GM10266 (cell line): ENCODE results near the gene FGF6.
"Not testable (repeated sequence)": the region's sequence is repeated elsewhere in the genome, so short reads cannot be mapped to it uniquely, and the experiment has no call there.

Source experiments
- DNase-seq: peaks from one replicate; pipeline ENCODE4 v3.0.0; 2012; ENCODE audit errors: extremely low spot score
- CTCF ChIP-seq: IDR thresholded peaks from 2 replicates; pipeline ENCODE4 v1.5.1; 2012; ENCODE audit warnings: mild to moderate bottlenecking, low read depth; ENCODE audit not compliant: control insufficient read depth, insufficient read depth; ENCODE audit errors: missing control alignments

FGF6 gene

GRCh38 chr12:4407136-4407535 is 38.5 kb downstream of the FGF6 start:
- DNase-seq, result no peak
- TF ChIP-seq CTCF, result no peak

GRCh38 chr12:4404877-4405637 is 40.6 kb downstream of the FGF6 start:
- not testable (repeated sequence) for DNase-seq

GRCh38 chr12:4402996-4403395 is 42.6 kb downstream of the FGF6 start:
- DNase-seq, result no peak
- no peak for TF ChIP-seq CTCF

- no peak for DNase-seq
- TF ChIP-seq CTCF, result no peak
Measured at GRCh38 chr12:4401117-4401516, 44.5 kb downstream of the FGF6 start.

GRCh38 chr12:4395818-4396217 is 49.8 kb downstream of the FGF6 start:
- DNase-seq, result no peak
- no peak for TF ChIP-seq CTCF

- DNase-seq, result no peak
- no peak for TF ChIP-seq CTCF
Measured at GRCh38 chr12:4393211-4393610, 52.4 kb downstream of the FGF6 start.

- no peak for TF ChIP-seq CTCF
- DNase-seq, result no peak
Measured at GRCh38 chr12:4392223-4392742, 53.3 kb downstream of the FGF6 start.
